RWPE2 (cell line): Measurements from ENCODE around the gene PVALB.

Experiments used
- ATAC-seq: fragments of 200-7000 bp; cut with Tn5 transposase; 3 replicates; pipeline ENCODE4 v1.9.1; 2021; ENCODE audit warnings: low read depth
- DNase-seq: peaks from one replicate; pipeline ENCODE4 v3.0.0-alpha.2; 2020; ENCODE audit warnings: low spot score
- H3K27ac ChIP-seq: fragments of 450-650 bp; 2 replicates; pipeline ENCODE4 v1.5.1; 2017; ENCODE audit warnings: mild to moderate bottlenecking; ENCODE audit not compliant: poor library complexity, severe bottlenecking
- H3K27me3 ChIP-seq: fragments of 250-450 bp; sonication (Bioruptor Pico); 2 replicates; pipeline ENCODE4 v1.5.1; 2021; ENCODE audit warnings: mild to moderate bottlenecking, moderate library complexity; ENCODE audit not compliant: insufficient read depth, poor library complexity, severe bottlenecking
- H3K36me3 ChIP-seq: fragments of 250-450 bp; sonication (Bioruptor Pico); 2 replicates; pipeline ENCODE4 v1.5.1; 2020; ENCODE audit warnings: low read depth, mild to moderate bottlenecking, moderate library complexity
- H3K4me1 ChIP-seq: fragments of 250-450 bp; sonication (Bioruptor Pico); 2 replicates; pipeline ENCODE4 v1.5.1; 2021; ENCODE audit warnings: mild to moderate bottlenecking, moderate library complexity; ENCODE audit not compliant: insufficient read depth, poor library complexity, severe bottlenecking
- H3K4me3 ChIP-seq: fragments of 250-450 bp; sonication (Bioruptor Pico); 2 replicates; pipeline ENCODE4 v1.5.1; 2021; ENCODE audit warnings: mild to moderate bottlenecking, moderate library complexity; ENCODE audit not compliant: severe bottlenecking
- H3K9me3 ChIP-seq: fragments of 250-450 bp; sonication (Bioruptor Pico); 2 replicates; pipeline ENCODE4 v1.5.1; 2021; ENCODE audit warnings: mild to moderate bottlenecking, moderate library complexity; ENCODE audit not compliant: severe bottlenecking
- CTCF ChIP-seq: fragments of 450-650 bp; IDR thresholded peaks from one replicate; pipeline ENCODE4 v1.5.1; 2017; ENCODE audit warnings: mild to moderate bottlenecking, moderate library complexity; ENCODE audit not compliant: poor library complexity, severe bottlenecking

PVALB gene

GRCh38 chr22:36831717-36832116, 14.9 kb upstream of the PVALB start:
- no peak for ATAC-seq
- Histone ChIP-seq H3K36me3 (no peaks in the 10 kb centered on the region), H3K9me3 (no peaks in the 10 kb centered on the region), H3K4me3 (no peak overlapping the region), H3K27me3 (no peaks in the 10 kb centered on the region), H3K27ac (no peak overlapping the region), H3K4me1 (no peaks in the 10 kb centered on the region)
- TF ChIP-seq CTCF, result no peak
- no peak for DNase-seq

- Histone ChIP-seq H3K9me3 (no peaks in the 10 kb centered on the region), H3K36me3 (no peaks in the 10 kb centered on the region), H3K27me3 (no peaks in the 10 kb centered on the region), H3K4me3 (no peak overlapping the region), H3K27ac (no peak overlapping the region), H3K4me1 (no peaks in the 10 kb centered on the region)
- DNase-seq, result no peak
- TF ChIP-seq CTCF, result no peak
- ATAC-seq, result no peak
Observed at GRCh38 chr22:36831206-36831605, 14.4 kb upstream of the PVALB start.

- H3K27me3 ChIP-seq, result no peaks in the 10 kb centered on the region
- no peak for ATAC-seq
Observed at GRCh38 chr22:36830601-36831000, 13.8 kb upstream of the PVALB start.

GRCh38 chr22:36829370-36830002, 12.7 kb upstream of the PVALB start:
- no peak overlapping the region for H3K4me3 ChIP-seq
- no peak for DNase-seq
- no peak for TF ChIP-seq CTCF
- H3K9me3 ChIP-seq, result no peaks in the 10 kb centered on the region
- no peak for ATAC-seq
- H3K27me3 ChIP-seq, result no peaks in the 10 kb centered on the region
- no peak overlapping the region for H3K27ac ChIP-seq
- no peaks in the 10 kb centered on the region for H3K4me1 ChIP-seq
- H3K36me3 ChIP-seq, result no peaks in the 10 kb centered on the region

More at GRCh38 chr22:36830601-36831000, 13.8 kb upstream of the PVALB start:
- H3K27ac ChIP-seq, result no peak overlapping the region
- H3K4me3 ChIP-seq, result no peak overlapping the region
- no peak for TF ChIP-seq CTCF
- DNase-seq, result no peak
- H3K36me3 ChIP-seq, result no peaks in the 10 kb centered on the region
- H3K9me3 ChIP-seq, result no peaks in the 10 kb centered on the region
- no peaks in the 10 kb centered on the region for H3K4me1 ChIP-seq

- ATAC-seq (no peak), DNase-seq (no peak)
- H3K36me3 ChIP-seq, result no peaks in the 10 kb centered on the region
- H3K4me1 ChIP-seq, result no peaks in the 10 kb centered on the region
- no peaks in the 10 kb centered on the region for H3K27me3 ChIP-seq
- no peak overlapping the region for H3K4me3 ChIP-seq
- H3K27ac ChIP-seq, result no peak overlapping the region
- TF ChIP-seq CTCF, result no peak
- no peaks in the 10 kb centered on the region for H3K9me3 ChIP-seq
Observed at GRCh38 chr22:36828815-36829214, 12.0 kb upstream of the PVALB start.
